Activated T-helper 17 cell treated with anti-CD3 and anti-CD28 coated beads, Interleukin-2, amount 50 U/mL, for 72 hours (primary cell): Measurements from ENCODE around the gene CDK11A. TPM values are rescaled to one million over a fixed set of nuclear protein-coding genes. Genes with fewer than 3 reads are reported as not detected.
A peak's percentile ranks its signal among the peaks of the same experiment; 100 is the strongest.
"Not testable (repeated sequence)": the region's sequence is repeated elsewhere in the genome, so short reads cannot be mapped to it uniquely, and the experiment has no call there.

Source experiments
- ATAC-seq: fragments of 150-1000 bp; cut with Tn5 transposase; replicated peaks from 2 replicates; pipeline ENCODE4 v1.10.0; 2021; ENCODE audit warnings: mild to moderate bottlenecking, moderate library complexity
- H3K27ac Mint-ChIP-seq: one replicate; pipeline ENCODE4 v1.8.0; 2022; ENCODE audit warnings: mixed read lengths
- H3K27me3 Mint-ChIP-seq: one replicate; pipeline ENCODE4 v1.8.0; 2022; ENCODE audit warnings: mixed read lengths
- H3K36me3 Mint-ChIP-seq: one replicate; pipeline ENCODE4 v1.8.0; 2022; ENCODE audit warnings: low read depth, mild to moderate bottlenecking, mixed read lengths
- H3K4me1 Mint-ChIP-seq: one replicate; pipeline ENCODE4 v1.8.0; 2022; ENCODE audit warnings: mixed read lengths
- H3K4me3 Mint-ChIP-seq: one replicate; pipeline ENCODE4 v1.8.0; 2022; ENCODE audit warnings: mild to moderate bottlenecking, mixed read lengths
- H3K9me3 Mint-ChIP-seq: one replicate; pipeline ENCODE4 v1.8.0; 2022; ENCODE audit warnings: mixed read lengths
- total RNA-seq, 2 donors: library from RNA; stranded (reverse); gene quantifications; one replicate each; pipeline ENCODE4 v1.2.3, GENCODE V29; 2022

The CDK11A gene
- total RNA-seq, 2 donors from 2014 or later = 51.8 to 65.6 TPM

DNA sequence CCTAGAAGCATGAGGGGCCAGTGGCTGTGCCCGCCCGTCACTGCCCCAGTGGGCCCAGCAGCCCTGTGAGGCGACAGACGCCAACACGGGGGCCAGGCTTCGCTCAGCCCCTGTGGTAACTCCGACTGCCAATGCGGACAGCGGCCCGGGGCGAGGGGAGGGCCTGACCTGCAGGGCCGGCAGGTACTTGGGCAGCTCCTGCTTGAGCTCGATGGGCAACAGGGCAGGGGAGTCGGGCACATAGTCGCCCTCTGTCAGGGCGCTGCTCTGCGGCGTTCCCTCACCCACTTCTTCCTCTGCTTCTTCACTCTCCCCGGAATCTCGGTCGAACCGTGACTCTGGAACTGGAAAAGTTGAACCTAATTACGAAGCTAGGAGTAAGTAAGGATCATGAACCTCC lies 16.9 kb downstream of the CDK11A start:
- not testable (repeated sequence) for H3K27ac Mint-ChIP-seq, H3K9me3 Mint-ChIP-seq, H3K4me3 Mint-ChIP-seq, ATAC-seq, H3K36me3 Mint-ChIP-seq, H3K4me1 Mint-ChIP-seq, H3K27me3 Mint-ChIP-seq

DNA sequence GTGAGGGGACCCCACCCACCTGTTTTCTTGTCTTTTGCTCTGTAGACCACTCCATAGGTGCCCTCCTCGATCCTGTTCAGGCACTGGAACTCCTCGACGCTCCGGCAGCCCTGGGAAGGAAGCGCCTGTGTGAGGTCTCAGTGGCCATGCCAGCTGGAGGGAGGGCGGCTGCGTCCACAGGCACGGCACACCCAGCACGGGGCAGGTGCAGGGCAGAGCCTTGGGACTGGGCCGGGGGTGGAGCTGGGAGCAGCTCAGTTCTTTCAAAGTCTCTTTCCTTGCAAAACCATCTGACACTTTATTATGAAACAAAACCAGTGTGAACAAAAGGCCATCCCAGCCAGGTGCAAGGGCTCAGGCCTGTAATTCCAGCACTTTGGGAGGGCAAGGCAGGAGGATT lies 18.5 kb downstream of the CDK11A start:
- H3K27me3 Mint-ChIP-seq, H3K4me3 Mint-ChIP-seq, ATAC-seq: not testable (repeated sequence)

GRCh38 chr1:1704284-1704957 lies 19.7 kb downstream of the CDK11A start:
- not testable (repeated sequence) for H3K27me3 Mint-ChIP-seq, H3K36me3 Mint-ChIP-seq, H3K27ac Mint-ChIP-seq

More for the DNA sequence above, 18.5 kb downstream of the CDK11A start:
- H3K36me3 Mint-ChIP-seq, H3K27ac Mint-ChIP-seq, H3K4me1 Mint-ChIP-seq, H3K9me3 Mint-ChIP-seq: not testable (repeated sequence)

DNA sequence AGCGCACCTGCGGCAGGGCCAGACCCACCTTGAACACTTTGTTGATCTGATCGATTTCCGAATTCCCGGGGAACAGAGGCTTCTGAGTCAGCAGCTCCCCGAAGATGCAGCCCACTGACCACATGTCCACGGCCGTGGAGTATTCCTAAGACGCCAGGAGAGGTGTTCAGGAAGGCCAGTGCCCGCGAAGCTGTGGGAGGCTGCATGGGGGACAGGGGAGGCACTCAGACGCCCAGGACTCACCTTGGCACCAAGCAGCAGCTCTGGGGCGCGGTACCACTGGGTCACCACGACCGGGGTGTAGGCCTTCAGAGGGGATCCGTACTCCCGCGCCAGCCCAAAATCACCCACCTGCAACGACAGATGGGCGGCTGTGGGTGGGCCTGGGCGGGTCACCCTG lies 20.4 kb downstream of the CDK11A start:
- no peak overlapping the region for H3K4me3 Mint-ChIP-seq
- H3K27ac Mint-ChIP-seq = no peak overlapping the region
- ATAC-seq = no peak
- no peaks in the 10 kb centered on the region for H3K4me1 Mint-ChIP-seq
- no peaks in the 10 kb centered on the region for H3K27me3 Mint-ChIP-seq
- no peaks in the 10 kb centered on the region for H3K9me3 Mint-ChIP-seq
- peaks cover 6% of the 10 kb centered on the region for H3K36me3 Mint-ChIP-seq

More at GRCh38 chr1:1704284-1704957, 19.7 kb downstream of the CDK11A start:
- ATAC-seq, H3K4me1 Mint-ChIP-seq, H3K9me3 Mint-ChIP-seq, H3K4me3 Mint-ChIP-seq: not testable (repeated sequence)

GRCh38 chr1:1702506-1702905 lies 21.7 kb downstream of the CDK11A start:
- not testable (repeated sequence) for H3K27ac Mint-ChIP-seq, ATAC-seq, H3K4me3 Mint-ChIP-seq, H3K4me1 Mint-ChIP-seq, H3K27me3 Mint-ChIP-seq, H3K9me3 Mint-ChIP-seq, H3K36me3 Mint-ChIP-seq

GRCh38 chr1:1700557-1700956 lies 23.6 kb downstream of the CDK11A start:
- H3K9me3 Mint-ChIP-seq, H3K36me3 Mint-ChIP-seq, H3K27me3 Mint-ChIP-seq, H3K4me1 Mint-ChIP-seq, ATAC-seq, H3K4me3 Mint-ChIP-seq, H3K27ac Mint-ChIP-seq: not testable (repeated sequence)

- ATAC-seq, H3K27ac Mint-ChIP-seq, H3K9me3 Mint-ChIP-seq, H3K27me3 Mint-ChIP-seq, H3K4me3 Mint-ChIP-seq, H3K4me1 Mint-ChIP-seq, H3K36me3 Mint-ChIP-seq: not testable (repeated sequence)
These were observed 24.1 kb downstream of the CDK11A start for GRCh38 chr1:1700067-1700466.

DNA sequence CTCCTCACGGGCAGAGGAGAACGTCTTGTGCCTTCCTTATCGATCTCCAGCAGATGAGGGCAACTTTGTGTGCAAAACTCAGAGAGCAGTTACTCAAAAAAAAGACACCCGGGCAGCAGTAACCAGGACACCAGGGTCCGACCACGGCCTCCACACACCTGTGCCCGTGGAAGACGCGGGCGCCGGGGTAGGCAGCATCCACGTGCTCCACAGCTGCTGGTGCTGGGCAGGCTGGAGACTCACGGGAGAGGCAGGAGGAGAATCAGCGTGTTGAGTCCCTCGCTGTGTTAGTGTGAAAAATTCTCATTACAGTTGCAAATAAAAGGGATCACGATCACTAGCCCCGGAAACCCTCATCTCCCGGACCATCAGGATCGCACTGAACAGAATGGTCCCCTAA lies 25.1 kb downstream of the CDK11A start:
- not testable (repeated sequence) for H3K9me3 Mint-ChIP-seq, H3K4me3 Mint-ChIP-seq, H3K4me1 Mint-ChIP-seq, ATAC-seq, H3K27ac Mint-ChIP-seq, H3K36me3 Mint-ChIP-seq, H3K27me3 Mint-ChIP-seq

DNA sequence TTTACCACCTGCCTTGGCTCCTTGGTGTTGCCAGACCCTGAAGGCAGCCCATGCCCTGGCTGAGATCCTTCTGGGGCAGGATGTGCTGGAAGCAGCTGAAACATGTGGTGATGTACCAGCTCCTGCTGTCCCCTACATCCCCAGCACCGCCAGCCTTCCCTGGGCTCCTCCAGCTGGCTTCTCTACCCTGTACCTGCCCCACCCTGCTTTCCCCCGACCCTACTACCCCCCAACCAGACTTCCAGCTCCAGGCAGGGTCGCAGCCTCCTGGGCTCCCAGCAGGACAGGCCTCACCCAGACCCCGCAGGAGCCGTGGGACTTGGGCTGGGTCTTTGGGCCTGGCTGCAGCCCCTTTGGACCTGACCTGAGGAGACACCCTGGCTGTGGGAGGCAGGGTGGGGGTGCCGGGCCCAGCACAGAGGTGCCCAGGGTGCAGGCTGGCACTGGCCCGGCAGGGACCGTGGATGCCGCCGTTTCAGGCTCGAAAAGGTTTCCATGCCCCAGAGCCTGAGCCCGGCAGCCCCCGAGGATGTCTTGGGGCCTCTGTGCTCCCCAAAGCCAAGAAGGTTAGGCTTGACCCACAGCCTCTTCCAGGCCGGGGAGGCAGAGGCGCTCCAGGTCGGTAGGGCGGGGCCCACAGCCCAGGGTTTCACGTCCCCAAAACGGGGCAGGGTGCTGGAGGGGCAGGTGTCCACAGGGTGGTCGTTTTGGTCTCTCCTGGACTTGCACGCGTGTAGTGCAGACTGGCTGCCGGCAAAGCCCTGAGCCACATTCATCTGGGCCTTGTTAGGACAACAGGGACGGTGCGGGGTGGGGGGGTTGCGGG lies 26.6 kb downstream of the CDK11A start:
- H3K9me3 Mint-ChIP-seq, H3K4me1 Mint-ChIP-seq, ATAC-seq, H3K27me3 Mint-ChIP-seq, H3K27ac Mint-ChIP-seq, H3K36me3 Mint-ChIP-seq, H3K4me3 Mint-ChIP-seq: not testable (repeated sequence)

- not testable (repeated sequence) for H3K27ac Mint-ChIP-seq, H3K9me3 Mint-ChIP-seq, H3K27me3 Mint-ChIP-seq, H3K4me1 Mint-ChIP-seq, H3K36me3 Mint-ChIP-seq, ATAC-seq, H3K4me3 Mint-ChIP-seq
These were observed 27.5 kb downstream of the CDK11A start for GRCh38 chr1:1696431-1697357.

DNA sequence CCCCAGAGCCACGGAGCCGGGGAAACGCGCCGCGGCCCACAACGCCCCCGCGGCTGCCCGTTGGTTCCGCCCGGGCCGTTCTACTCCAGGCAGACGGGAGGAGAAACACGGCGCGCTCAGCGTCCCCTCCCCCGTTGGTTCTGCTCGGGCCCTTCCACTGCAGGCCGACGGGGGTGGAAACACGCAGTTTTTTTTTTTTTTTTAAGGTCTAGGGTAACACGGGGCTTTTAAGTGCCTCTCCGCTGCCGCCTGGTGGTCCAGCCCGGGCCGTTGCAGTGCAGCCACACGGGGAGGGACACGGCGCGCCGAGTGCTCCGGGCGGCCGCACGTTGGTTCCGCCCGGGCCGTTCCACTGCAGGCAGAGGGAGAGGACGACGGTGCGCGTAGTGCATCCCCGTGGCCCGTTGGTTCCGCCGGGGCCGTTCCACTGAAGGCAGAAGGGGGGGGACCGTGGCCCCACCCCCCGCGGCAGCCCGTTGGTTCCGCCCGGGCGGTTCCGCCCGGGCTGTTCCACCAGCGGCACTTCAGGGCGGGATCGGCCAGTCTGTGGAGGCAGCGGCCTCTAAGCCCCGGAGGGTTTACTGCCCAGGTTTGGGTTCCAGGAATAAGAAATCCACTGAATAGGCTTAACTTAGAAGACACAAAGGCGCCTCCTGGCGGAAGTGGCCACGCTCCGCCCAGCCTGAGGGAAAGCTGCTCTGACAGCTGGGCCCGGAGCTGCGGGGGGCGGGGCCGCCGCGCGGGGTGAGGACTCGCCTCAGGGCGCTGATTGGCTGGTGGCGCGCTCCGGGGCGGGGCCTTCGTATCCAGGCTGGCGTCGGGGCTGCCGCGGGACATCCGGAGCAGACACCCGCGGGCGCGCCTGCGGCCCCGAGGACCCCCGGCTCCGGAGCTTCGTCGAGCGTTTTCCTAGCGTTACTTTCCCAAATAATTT lies 31.2 kb downstream of the CDK11A start, which contains the start of gene SLC35E2B:
SLC35E2B (minus strand) TSS at position 82 of the 934 bp plus-strand sequence. CDS start 16,096 bp downstream, outside the sequence.
- not testable (repeated sequence) for H3K36me3 Mint-ChIP-seq, H3K27me3 Mint-ChIP-seq, H3K9me3 Mint-ChIP-seq, H3K4me1 Mint-ChIP-seq, H3K27ac Mint-ChIP-seq
- H3K4me3 Mint-ChIP-seq = peak within 1 kb of the TSS; percentile 58
- ATAC-seq = peak; percentile 86

- not testable (repeated sequence) for H3K27ac Mint-ChIP-seq, H3K36me3 Mint-ChIP-seq, H3K27me3 Mint-ChIP-seq, H3K4me1 Mint-ChIP-seq, H3K9me3 Mint-ChIP-seq
- H3K4me3 Mint-ChIP-seq = peak overlapping the region; percentile 38
- ATAC-seq = peak; percentile 71
These were observed 31.8 kb downstream of the CDK11A start for GRCh38 chr1:1692324-1692713.

DNA sequence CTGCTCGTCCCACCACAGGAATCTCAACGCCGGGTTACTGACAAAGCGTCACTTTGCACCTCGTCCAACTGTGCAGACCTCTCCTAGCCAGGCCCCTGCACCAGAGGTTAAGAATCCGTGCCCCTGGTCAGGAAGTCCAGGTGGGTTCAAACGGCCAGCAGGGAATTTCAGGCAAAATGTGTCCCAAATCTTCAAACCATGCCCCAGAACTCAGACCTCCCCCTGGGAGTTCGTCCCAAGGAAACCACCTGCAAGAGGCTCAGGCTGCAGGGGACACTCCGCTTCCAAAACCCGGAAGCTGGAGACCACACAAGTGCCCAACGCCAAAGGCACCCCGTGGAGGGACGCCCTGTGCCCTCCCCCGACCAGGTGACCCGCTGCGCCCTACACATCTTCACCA lies 32.7 kb downstream of the CDK11A start:
- not testable (repeated sequence) for H3K9me3 Mint-ChIP-seq, H3K36me3 Mint-ChIP-seq, H3K27ac Mint-ChIP-seq, H3K4me1 Mint-ChIP-seq, H3K27me3 Mint-ChIP-seq, ATAC-seq, H3K4me3 Mint-ChIP-seq

- not testable (repeated sequence) for H3K4me1 Mint-ChIP-seq, H3K27ac Mint-ChIP-seq, ATAC-seq, H3K27me3 Mint-ChIP-seq, H3K4me3 Mint-ChIP-seq, H3K9me3 Mint-ChIP-seq
- H3K36me3 Mint-ChIP-seq = peaks cover 16% of the 10 kb centered on the region
These were observed 34.6 kb downstream of the CDK11A start for GRCh38 chr1:1689526-1689925.
